ENCODE results near the gene ASB18.

ASB18 gene, protein sequence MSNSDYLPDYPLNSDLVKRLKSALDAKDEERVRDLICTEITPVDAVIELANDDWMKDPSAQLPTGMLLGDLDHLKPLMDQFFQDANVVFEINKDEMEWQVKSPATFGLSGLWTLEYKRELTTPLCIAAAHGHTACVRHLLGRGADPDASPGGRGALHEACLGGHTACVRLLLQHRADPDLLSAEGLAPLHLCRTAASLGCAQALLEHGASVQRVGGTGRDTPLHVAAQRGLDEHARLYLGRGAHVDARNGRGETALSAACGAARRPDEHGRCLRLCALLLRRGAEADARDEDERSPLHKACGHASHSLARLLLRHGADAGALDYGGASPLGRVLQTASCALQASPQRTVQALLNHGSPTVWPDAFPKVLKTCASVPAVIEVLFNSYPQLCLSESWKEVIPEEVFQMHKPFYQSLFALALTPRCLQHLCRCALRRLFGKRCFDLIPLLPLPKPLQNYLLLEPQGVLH

DNA sequence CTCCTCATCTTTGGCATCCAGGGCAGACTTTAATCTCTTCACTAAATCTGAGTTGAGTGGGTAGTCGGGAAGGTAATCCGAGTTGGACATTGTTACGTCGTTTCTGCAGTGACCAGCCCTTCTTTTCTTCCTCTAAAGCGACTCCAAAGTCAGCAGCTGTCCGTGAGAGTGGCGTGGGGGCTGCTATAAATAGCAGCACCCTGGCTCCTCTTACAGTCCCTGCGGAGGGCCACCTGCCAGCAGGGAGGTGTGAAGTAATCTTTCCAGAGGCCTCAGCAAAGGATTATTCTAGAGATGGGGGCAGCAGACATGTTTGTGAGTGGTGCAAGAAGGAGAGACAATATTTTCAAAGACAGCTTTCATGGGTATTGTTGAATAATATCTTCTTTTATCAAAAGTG is at the start of gene ASB18:
ASB18 (minus strand) TSS at position 151 of the 400 bp plus-strand sequence; CDS start at position 90, 61 bp downstream.
- DNase-seq = no peak

DNA sequence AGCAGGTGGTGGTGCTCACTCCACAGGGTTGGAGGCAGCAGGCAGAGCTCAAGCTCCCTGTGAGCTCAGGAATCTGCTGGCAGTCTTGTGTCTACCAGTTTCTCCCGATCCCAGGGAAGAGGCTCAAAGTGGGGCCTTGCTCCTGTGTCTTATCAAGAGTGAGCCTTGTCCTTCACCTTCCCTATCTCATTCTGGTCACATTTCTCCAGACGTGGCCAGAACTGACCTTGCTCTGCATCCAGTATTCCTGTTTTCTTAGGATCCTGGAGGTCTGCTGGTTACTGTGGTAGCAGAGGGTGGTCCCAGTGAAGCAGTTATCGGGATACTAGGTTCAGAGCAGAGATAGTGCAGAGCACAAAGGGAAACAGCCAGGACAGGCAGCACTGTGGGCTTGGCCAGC is 47.1 kb upstream of the ASB18 start:
- DNase-seq = no peak

DNA sequence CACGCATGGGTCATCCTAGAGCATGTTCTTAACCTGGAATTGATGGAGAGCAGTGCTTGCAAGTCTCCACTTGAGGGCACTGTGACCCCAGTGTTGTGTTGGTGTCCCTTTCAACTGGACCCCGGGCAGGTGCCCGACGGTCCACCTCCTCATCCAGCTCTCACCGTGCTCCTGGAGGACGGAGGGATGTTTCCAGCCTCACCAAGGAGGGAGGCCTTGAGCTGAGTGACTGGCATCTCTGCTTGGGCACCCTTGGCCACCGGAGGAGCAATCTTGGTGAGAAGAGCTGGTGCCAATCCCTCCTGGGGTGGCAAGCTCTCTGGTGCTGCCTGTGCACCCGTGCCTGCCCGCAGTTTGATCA is 45.4 kb upstream of the ASB18 start:
- no peak for DNase-seq

DNA sequence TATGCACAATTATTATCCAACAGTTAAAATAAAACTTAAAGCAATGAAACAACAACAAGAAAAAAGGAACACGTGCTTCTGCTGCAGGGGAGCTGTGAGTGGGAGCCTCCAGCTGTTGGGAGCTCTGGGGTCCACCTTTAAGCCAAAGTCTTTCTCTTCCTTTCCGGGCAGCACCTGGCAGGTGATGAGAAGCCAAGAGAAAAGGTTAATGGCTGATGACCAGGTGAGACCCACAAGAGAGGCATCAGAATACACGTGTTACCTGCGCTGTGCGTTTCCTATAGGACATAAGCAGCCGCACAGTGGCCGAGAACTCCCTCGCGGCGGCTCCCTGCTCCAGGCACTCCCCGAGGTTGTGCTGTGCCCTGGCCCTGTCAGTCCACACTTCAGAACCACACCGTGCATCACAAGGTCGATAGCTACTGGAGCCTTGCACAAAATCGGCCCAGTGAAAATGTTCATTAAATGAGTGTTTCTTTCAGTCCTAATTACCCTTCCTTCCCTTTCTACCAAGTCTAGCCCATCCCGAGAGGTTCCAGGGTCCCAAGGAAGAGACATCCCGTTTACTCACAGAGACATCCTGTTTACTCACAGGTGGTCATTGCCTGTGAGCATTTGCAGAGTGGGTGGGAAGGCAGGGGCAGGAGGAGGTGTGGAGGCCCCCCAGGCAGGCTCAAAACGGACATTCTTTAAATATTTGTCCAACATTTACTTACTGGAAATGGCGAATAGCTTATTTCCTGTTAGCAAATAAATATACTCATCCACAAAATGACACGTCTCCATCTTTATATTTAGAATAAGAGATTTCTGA is 44.9 kb upstream of the ASB18 start:
- DNase-seq = no peak

DNA sequence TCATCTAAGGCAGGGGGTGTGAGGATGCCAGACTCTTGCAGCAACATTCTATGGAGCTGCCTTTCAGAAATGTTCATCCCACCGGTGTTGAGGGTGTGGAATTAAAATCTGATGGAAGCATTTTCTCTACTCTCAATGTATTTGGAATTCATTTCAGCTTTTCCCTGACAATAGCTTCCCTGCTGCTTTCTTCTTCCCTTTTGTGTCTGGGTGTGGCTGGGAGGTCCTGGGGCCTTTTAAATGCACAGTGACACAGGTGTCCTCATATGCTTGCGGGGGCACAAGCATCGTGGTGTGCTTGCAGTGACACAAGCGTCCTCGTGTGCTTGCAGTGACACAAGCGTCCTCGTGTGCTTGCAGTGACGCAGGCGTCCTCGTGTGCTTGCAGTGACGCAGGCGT is 43.4 kb upstream of the ASB18 start:
- no peak for DNase-seq

DNA sequence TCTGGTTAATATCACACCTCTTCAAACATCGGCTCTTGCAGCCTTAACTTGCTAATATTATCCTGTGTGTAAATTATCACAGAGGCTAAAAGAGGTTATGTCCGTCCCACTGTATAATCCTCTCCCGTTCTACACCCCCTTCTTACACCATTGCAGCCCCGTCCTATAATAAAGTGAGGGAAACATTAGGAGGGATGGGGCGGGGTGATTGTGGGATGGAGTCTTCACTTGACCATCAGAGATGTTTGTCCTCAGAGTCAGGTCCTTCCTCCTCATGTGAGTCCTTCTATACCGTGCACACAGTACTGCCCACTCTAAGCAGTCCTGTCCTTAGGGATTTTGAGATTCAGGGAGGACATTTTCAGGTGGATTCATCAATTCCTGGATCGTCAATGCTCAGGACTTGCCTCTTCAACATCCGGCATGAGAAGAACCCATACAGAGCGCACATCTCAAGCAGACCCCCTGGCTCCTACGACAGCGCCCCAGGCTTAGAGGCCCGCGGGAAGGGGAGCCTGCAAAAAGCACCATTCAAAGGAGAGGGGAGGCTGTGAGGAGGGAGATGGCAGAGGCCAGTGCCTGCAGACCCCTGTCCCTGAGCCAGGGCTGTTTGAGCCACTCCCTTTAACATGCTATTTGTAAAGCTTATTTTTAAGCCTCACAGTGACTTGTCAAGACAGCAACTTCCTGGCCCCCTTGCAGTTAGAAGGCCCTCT is 42.8 kb upstream of the ASB18 start:
- no peak for DNase-seq

- DNase-seq = no peak
Observed at GRCh38 chr2:236305964-236306605, 41.9 kb upstream of the ASB18 start.

- DNase-seq = no peak
Observed at GRCh38 chr2:236305531-236305930, 41.3 kb upstream of the ASB18 start.

GRCh38 chr2:236303935-236304334 is 39.7 kb upstream of the ASB18 start:
- no peak for DNase-seq

- DNase-seq = no peak
Observed at GRCh38 chr2:236302555-236302954, 38.3 kb upstream of the ASB18 start.

GRCh38 chr2:236298924-236299475 is 34.8 kb upstream of the ASB18 start:
- no peak for DNase-seq

DNA sequence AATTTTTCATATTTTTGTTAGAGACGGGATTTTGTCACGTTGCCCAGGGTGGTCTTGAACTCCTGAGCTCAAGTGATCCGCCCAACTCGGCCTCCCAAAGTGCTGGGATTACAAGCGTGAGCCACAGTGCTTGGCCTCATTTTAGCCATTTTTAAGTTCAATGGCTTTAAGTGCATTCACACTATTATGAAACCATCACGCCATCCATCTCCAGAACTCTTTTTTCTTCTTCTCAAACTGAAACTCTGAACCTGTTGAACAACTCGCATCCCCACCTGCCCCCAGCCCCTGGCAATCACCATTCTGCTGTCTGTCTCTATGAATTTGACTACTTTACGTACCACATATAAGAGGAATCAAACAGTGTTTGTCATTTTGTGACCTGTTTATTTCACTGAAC is 31.3 kb upstream of the ASB18 start:
- no peak for DNase-seq

GRCh38 chr2:236294647-236295046 is 30.4 kb upstream of the ASB18 start:
- no peak for DNase-seq

DNA sequence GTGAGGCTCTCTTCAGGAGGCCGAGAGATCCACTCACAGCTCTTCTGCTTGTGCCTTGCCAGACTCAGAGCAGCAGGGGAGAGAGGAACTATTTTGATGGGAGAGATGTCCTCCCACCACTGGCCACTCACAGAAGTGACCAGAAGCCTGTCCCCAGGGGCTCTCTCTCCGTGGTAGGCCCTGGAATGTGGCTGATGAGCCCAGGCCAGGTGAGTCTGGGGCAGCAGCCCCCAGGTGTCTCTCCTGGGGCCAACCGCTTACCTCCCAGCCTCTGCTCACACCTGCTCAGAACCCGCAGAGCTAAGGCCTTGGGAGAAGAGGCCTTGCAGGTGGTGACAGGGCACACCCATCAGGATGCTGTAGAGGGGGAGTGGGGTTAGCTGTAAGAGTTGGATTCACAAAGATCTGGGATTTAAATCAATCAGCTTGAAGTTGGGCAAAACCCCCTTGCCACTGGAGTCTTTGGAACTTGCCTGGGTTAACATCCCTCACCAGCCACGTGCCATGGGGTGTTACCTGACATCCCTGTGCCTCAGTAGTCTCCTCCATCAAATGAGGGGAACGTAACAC is 29.1 kb upstream of the ASB18 start:
- no peak for DNase-seq

DNA sequence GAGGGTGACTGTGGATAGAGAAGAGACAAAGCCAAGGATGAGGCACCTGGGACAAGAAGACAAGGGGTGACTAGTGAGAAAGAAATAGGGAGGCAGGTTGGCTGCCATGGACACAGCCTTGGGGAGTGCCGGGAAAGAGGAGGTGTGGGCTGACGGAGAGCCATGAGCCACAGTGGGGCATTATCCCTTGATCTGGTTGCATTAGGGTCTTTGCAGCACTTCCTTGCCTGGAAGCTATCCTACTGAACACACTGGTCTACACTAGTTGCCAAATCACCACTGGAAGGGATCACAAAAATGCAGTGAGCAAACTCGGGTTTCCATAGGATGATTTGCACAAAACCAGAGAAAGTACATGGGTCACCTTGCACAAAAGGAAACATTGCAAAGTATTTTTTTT is 27.7 kb upstream of the ASB18 start:
- no peak for DNase-seq

DNA sequence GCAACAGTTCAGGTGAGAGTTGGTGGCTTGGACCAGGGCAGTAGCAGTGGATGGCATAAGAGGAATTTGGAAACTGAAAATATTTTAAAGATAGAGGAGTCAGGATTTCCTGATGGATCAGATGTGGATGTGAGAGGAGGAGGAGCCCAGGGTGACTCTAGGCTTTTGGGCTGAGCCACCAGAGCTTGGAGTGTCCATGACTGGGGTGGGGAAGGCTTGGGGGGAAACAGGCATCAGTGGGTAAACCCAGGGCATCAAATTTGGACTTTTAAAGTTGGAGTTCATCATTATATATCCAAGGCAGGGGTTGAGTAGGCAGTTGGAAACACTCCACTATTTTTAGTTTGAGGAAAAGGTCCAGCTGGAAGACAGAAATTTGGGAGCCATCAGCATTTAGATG is 27.3 kb upstream of the ASB18 start:
- no peak for DNase-seq

- DNase-seq = no peak
Observed at GRCh38 chr2:236290742-236291425, 26.7 kb upstream of the ASB18 start.

DNA sequence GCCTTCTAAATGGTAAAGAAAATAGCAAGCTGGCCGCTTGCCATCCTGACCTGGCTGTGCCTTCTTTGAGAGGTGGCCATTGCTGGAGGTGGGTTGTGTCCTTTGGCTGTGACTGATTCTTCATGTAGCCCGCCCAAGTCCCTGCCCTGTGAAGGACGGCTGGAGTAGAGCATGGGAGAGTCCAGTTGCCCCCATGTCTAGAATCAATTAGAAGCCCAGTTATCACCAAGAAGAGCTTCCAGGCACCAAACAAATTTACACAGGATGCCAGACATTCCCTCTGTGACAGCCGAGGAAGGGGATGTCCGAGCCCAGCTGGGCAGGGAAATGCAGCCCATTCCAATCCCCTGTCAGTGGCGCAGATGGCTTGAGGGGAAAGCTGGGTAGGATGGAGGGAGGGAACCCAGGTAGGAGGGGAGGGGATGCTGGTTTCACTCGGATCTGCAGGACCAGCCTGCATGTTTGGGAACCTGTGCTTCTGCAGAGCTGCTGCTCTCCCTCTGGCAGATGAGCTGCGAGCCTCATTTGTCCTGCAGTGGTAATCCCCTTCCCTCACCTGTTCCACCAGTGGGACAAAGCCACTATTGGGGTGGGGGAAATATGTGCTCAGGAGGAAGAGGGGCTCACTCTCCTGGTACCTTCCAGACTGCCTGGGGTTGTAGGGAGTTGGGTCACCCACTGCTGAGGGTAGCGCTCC is 25.7 kb upstream of the ASB18 start:
- no peak for DNase-seq

GRCh38 chr2:236288373-236288772 is 24.2 kb upstream of the ASB18 start:
- DNase-seq = peak; percentile 16

DNA sequence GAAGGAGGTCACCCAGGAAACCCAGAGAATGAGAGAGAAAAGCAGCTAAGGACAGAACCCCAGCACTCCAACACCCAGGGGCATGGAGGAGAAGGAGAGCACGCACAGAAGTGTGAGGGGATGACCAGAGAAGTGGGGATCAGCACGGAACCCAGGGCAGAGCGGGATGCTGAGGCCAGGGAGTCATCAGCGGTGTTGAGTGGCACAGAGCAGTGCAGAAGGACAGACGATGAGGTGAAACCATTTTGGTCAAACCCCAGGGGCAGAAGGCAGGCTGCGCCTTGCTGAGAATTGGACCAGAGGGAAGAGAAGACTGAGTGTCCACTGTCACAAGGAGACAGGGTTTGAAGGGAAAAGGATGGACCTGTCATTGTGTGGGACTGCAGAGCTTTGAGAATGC is 23.4 kb upstream of the ASB18 start:
- no peak for DNase-seq
